H9 (cell line): ENCODE data around the gene DIP2C. TPM values are rescaled to one million over a fixed set of nuclear protein-coding genes. Genes with fewer than 3 reads are reported as not detected.
A peak's percentile ranks its signal among the peaks of the same experiment; 100 is the strongest.

Experiments
- DNase-seq: peaks from one replicate; pipeline ENCODE4 v3.0.0-alpha.2; 2017
- H2AFZ ChIP-seq: one replicate; pipeline ENCODE4 v1.6.1; 2013; ENCODE audit warnings: mild to moderate bottlenecking, low read length, control low read depth, moderate library complexity
- H2AK5ac ChIP-seq: 2 replicates; pipeline ENCODE4 v1.6.1; 2013; ENCODE audit warnings: low read length, control low read depth, mixed read lengths; ENCODE audit not compliant: insufficient read length
- H2BK120ac ChIP-seq: one replicate; pipeline ENCODE4 v1.6.1; 2013; ENCODE audit warnings: low read depth, mild to moderate bottlenecking, low read length, control low read depth, inconsistent platforms; ENCODE audit not compliant: poor library complexity, severe bottlenecking
- H2BK12ac ChIP-seq: 2 replicates; pipeline ENCODE4 v1.6.1; 2013; ENCODE audit warnings: low read length, control low read depth, mixed read lengths, low read depth; ENCODE audit not compliant: insufficient read length
- H2BK15ac ChIP-seq: 2 replicates; pipeline ENCODE4 v1.6.1; 2013; ENCODE audit warnings: low read depth, low read length, control low read depth
- H2BK20ac ChIP-seq: one replicate; pipeline ENCODE4 v1.6.1; 2013; ENCODE audit warnings: low read depth, mild to moderate bottlenecking, low read length, control low read depth, inconsistent platforms; ENCODE audit not compliant: poor library complexity, severe bottlenecking
- H2BK5ac ChIP-seq: 2 replicates; pipeline ENCODE4 v1.6.1; 2013; ENCODE audit warnings: low read length, control low read depth, mixed read lengths; ENCODE audit not compliant: insufficient read length
- H3K14ac ChIP-seq: 2 replicates; pipeline ENCODE4 v1.6.1; 2013; ENCODE audit warnings: low read length, control low read depth; ENCODE audit not compliant: insufficient read depth
- H3K18ac ChIP-seq: 2 replicates; pipeline ENCODE4 v1.6.1; 2013; ENCODE audit warnings: low read depth, mild to moderate bottlenecking, mixed read lengths, low read length, control low read depth; ENCODE audit not compliant: insufficient read length
- H3K23ac ChIP-seq: 2 replicates; pipeline ENCODE4 v1.6.1; 2013; ENCODE audit warnings: low read length, control low read depth, mixed read lengths, low read depth; ENCODE audit not compliant: insufficient read length
- H3K23me2 ChIP-seq: 2 replicates; pipeline ENCODE4 v1.6.1; 2013; ENCODE audit warnings: low read depth, mild to moderate bottlenecking, mixed read lengths, low read length, control low read depth; ENCODE audit not compliant: insufficient read length, poor library complexity, severe bottlenecking
- H3K27ac ChIP-seq: 2 replicates; pipeline ENCODE4 v1.5.1; 2013; ENCODE audit warnings: low read length, control low read depth, mixed read lengths, low read depth; ENCODE audit not compliant: insufficient read length
- H3K27me3 ChIP-seq: 2 replicates; pipeline ENCODE4 v1.6.1; 2013; ENCODE audit warnings: low read length, control low read depth, inconsistent platforms; ENCODE audit not compliant: insufficient read depth
- H3K4ac ChIP-seq: 2 replicates; pipeline ENCODE4 v1.6.1; 2013; ENCODE audit warnings: low read depth, mild to moderate bottlenecking, control low read depth, inconsistent platforms, low read length, moderate library complexity
- H3K4me1 ChIP-seq: 2 replicates; pipeline ENCODE4 v1.6.1; 2013; ENCODE audit warnings: low read length, control low read depth, inconsistent platforms; ENCODE audit not compliant: insufficient read depth
- H3K4me2 ChIP-seq: 2 replicates; pipeline ENCODE4 v1.6.1; 2013; ENCODE audit warnings: low read length, control low read depth, mixed read lengths; ENCODE audit not compliant: insufficient read length, insufficient read depth
- H3K56ac ChIP-seq: 2 replicates; pipeline ENCODE4 v1.6.1; 2013; ENCODE audit warnings: low read depth, mild to moderate bottlenecking, mixed read lengths, low read length, control low read depth; ENCODE audit not compliant: insufficient read length
- H3K79me1 ChIP-seq: 2 replicates; pipeline ENCODE4 v1.6.1; 2013; ENCODE audit warnings: low read depth, mild to moderate bottlenecking, moderate library complexity, low read length, control low read depth, inconsistent platforms; ENCODE audit not compliant: insufficient read depth, poor library complexity, severe bottlenecking
- H3K79me2 ChIP-seq: 2 replicates; pipeline ENCODE4 v1.6.1; 2013; ENCODE audit warnings: low read length, control low read depth, inconsistent platforms; ENCODE audit not compliant: insufficient read depth
- H3K9ac ChIP-seq: 2 replicates; pipeline ENCODE4 v1.6.1; 2013; ENCODE audit warnings: low read length, control low read depth, mixed read lengths; ENCODE audit not compliant: insufficient read length; ENCODE audit errors: extremely low read depth
- H3K9me3 ChIP-seq: one replicate; pipeline ENCODE4 v1.6.1; 2013; ENCODE audit warnings: low read depth, low read length, inconsistent platforms; ENCODE audit not compliant: control insufficient read depth
- H3T11ph ChIP-seq: one replicate; pipeline ENCODE4 v1.6.1; 2013; ENCODE audit warnings: mild to moderate bottlenecking, low read length, control low read depth, inconsistent platforms
- H4K20me1 ChIP-seq: one replicate; pipeline ENCODE4 v1.6.1; 2013; ENCODE audit not compliant: control insufficient read depth, insufficient read length, insufficient read depth
- H4K5ac ChIP-seq: 2 replicates; pipeline ENCODE4 v1.6.1; 2013; ENCODE audit warnings: low read depth, mild to moderate bottlenecking, mixed read lengths, low read length, control low read depth; ENCODE audit not compliant: insufficient read length
- H4K8ac ChIP-seq: replicated peaks from 2 replicates; pipeline ENCODE4 v1.6.1; 2013; ENCODE audit warnings: low read length, control low read depth, mixed read lengths, low read depth; ENCODE audit not compliant: insufficient read length
- H4K91ac ChIP-seq: 2 replicates; pipeline ENCODE4 v1.6.1; 2013; ENCODE audit warnings: low read depth, mild to moderate bottlenecking, moderate library complexity, mixed read lengths, low read length, control low read depth; ENCODE audit not compliant: insufficient read length
- H3K27ac Mint-ChIP-seq, 3 experiments: 2 replicates in 2 of 3; 3 replicates in 1 of 3; pipeline ENCODE4 v1.8.0; 2020 to 2021; ENCODE audit warnings: mixed read lengths in 3 of 3, mild to moderate bottlenecking in 1 of 3, moderate library complexity in 1 of 3
- H3K27me3 Mint-ChIP-seq: 2 replicates; pipeline ENCODE4 v1.8.0; 2021; ENCODE audit warnings: low read depth, mild to moderate bottlenecking, moderate library complexity, mixed read lengths
- H3K36me3 Mint-ChIP-seq, 3 experiments: 2 replicates in 2 of 3; 3 replicates in 1 of 3; pipeline ENCODE4 v1.8.0; 2020 to 2021; ENCODE audit warnings: low read depth in 3 of 3, mixed read lengths in 3 of 3; ENCODE audit not compliant: insufficient read depth in 1 of 3
- H3K4me1 Mint-ChIP-seq, 2 experiments: 2 replicates each; pipeline ENCODE4 v1.8.0; 2020; ENCODE audit warnings: mixed read lengths in 2 of 2
- H3K4me3 Mint-ChIP-seq, 2 experiments: 2 replicates in 1 of 2; 3 replicates in 1 of 2; pipeline ENCODE4 v1.8.0; 2020 to 2021; ENCODE audit warnings: mild to moderate bottlenecking in 2 of 2, mixed read lengths in 2 of 2, moderate library complexity in 1 of 2
- H3K9me3 Mint-ChIP-seq, 2 experiments: 2 replicates in 1 of 2; 3 replicates in 1 of 2; pipeline ENCODE4 v1.8.0; 2020; ENCODE audit warnings: mild to moderate bottlenecking in 2 of 2, mixed read lengths in 2 of 2, moderate library complexity in 1 of 2
- WGBS: extraction: QIAGEN DNeasy Blood & Tissue Kit; methylation state at CpG from one replicate; pipeline ENCODE4 v1.1.7; 2013; ENCODE audit warnings: missing lambda C conversion rate, low lambda C conversion rate, mixed read lengths; ENCODE audit not compliant: insufficient read length; ENCODE audit errors: extremely low coverage; 5-methylcytosine and 5-hydroxymethylcytosine counted together
- total RNA-seq: library from RNA; stranded (reverse); gene quantifications from 2 replicates; pipeline ENCODE4 v1.2.1, GENCODE V29; 2021
- TF ChIP-seq, protein P1 (sequence below): fragments of 200-600 bp; sonication (generic); conservative IDR thresholded peaks from 3 replicates; pipeline ENCODE4 v1.8.0; 2021; ENCODE audit warnings: antibody characterized with exemption, mild to moderate bottlenecking

The DIP2C gene
- total RNA-seq, 1 experiment from 2014 or later, result 7.9 TPM

DNA sequence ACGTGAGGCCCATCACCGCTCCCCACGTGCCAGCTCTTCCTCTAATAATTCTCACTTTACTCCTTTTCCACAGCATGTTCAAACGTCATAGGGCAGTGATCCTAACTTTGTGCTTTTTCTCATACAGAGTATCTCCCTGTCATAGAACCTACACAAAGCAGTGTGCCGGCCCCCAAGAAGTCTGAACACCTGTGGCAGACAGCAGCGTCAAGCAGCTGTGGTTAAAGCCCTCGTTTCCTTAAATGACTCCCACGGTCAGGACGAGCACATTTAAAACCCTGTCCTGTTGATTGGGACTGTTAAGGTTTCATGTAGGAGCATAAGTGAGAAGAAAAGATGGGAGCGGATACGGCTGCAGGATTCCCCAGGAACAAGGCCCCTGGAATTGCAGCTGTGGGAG, 267.2 kb downstream of the DIP2C start:
- Histone ChIP-seq H2BK5ac (no peak overlapping the region), H2BK15ac (no peak overlapping the region), H2BK120ac (no peak overlapping the region), H2AK5ac (no peak overlapping the region), H3K27ac (no peak overlapping the region), H3K23me2 (no peaks in the 10 kb centered on the region), H3K4me1 (no peaks in the 10 kb centered on the region), H4K5ac (no peak overlapping the region), H3K79me2 (no peaks in the 10 kb centered on the region), H3K9ac (no peak overlapping the region), H3K79me1 (no peaks in the 10 kb centered on the region), H2AFZ (no peak overlapping the region), H4K20me1 (no peaks in the 10 kb centered on the region), H4K91ac (no peak overlapping the region), H3K27me3 (no peaks in the 10 kb centered on the region), H3K23ac (no peak overlapping the region), H2BK12ac (no peak overlapping the region), H3K18ac (no peak overlapping the region), H3K4ac (no peak overlapping the region), H4K8ac (no peak overlapping the region), H2BK20ac (no peak overlapping the region), H3K4me2 (no peak overlapping the region), H3K56ac (no peak overlapping the region), H3T11ph (no peak overlapping the region), H3K14ac (no peak overlapping the region), H3K9me3 (no peaks in the 10 kb centered on the region)
- no CpG with 5 or more reads among the region's 11 CpGs for WGBS
- no peak overlapping the region for H3K4me3 Mint-ChIP-seq
- H3K36me3 Mint-ChIP-seq, result peaks cover 0 to 6% (median 0%) of the 10 kb centered on the region in 3 experiments; a peak in 2 of 7 replicates
- H3K27me3 Mint-ChIP-seq, result no peaks in the 10 kb centered on the region
- TF ChIP-seq, protein P1, sequence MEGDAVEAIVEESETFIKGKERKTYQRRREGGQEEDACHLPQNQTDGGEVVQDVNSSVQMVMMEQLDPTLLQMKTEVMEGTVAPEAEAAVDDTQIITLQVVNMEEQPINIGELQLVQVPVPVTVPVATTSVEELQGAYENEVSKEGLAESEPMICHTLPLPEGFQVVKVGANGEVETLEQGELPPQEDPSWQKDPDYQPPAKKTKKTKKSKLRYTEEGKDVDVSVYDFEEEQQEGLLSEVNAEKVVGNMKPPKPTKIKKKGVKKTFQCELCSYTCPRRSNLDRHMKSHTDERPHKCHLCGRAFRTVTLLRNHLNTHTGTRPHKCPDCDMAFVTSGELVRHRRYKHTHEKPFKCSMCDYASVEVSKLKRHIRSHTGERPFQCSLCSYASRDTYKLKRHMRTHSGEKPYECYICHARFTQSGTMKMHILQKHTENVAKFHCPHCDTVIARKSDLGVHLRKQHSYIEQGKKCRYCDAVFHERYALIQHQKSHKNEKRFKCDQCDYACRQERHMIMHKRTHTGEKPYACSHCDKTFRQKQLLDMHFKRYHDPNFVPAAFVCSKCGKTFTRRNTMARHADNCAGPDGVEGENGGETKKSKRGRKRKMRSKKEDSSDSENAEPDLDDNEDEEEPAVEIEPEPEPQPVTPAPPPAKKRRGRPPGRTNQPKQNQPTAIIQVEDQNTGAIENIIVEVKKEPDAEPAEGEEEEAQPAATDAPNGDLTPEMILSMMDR, result no peak
- peak overlapping the region in 1 of 3 experiments; percentile 83; a peak in 1 of 7 replicates for H3K27ac Mint-ChIP-seq
- no peaks in the 10 kb centered on the region for H3K9me3 Mint-ChIP-seq
- no peaks in the 10 kb centered on the region for H3K4me1 Mint-ChIP-seq
- DNase-seq, result no peak
